CD4-positive, alpha-beta T cell treated with Interleukin-6 at 100 ng/mL for 8 hours (primary cell): Measurements from ENCODE around the gene ITGB1BP2.
"Not testable (repeated sequence)": the region's sequence is repeated elsewhere in the genome, so short reads cannot be mapped to it uniquely, and the experiment has no call there.

Source experiments
- DNase-seq: peaks from one replicate; pipeline ENCODE4 v3.0.0-alpha.2; 2020; ENCODE audit warnings: mixed read lengths, low spot score

Gene ITGB1BP2

DNA sequence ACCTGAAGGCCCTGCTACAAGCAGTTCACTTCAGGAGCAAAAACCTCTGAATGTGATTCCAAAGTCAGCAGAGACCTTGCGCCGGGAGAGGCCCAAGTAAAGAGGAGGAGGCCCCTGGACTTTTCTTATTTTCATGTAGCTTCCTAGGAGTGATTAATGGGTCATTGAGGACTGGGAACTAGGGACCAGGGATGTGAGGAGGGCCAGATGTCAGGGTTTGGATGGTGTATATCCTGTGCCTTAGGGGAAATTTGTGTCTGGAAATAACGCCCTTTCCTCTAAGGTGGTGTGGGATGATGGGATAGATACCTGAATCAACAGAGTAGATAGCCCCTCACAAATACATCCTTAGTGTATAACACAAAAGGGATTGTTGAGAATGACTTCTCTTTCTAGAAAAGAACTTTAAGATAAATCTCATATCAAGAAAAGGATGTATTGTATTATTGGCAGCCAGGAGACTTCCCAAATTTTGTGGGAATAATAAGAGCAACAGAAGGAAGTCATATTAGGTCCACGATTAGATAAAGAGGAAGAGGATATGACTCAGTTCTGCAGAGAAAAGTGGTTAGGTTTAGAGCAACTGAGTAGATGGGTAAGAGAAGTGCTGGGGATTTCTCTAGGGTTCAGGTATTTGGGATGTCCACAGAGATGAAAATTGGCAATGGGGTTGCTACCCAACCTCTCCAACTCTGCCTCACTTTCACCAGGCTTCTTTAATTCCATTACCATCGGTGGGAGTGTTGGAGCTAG lies 1.1 kb downstream of the ITGB1BP2 start:
- no peak for DNase-seq

DNA sequence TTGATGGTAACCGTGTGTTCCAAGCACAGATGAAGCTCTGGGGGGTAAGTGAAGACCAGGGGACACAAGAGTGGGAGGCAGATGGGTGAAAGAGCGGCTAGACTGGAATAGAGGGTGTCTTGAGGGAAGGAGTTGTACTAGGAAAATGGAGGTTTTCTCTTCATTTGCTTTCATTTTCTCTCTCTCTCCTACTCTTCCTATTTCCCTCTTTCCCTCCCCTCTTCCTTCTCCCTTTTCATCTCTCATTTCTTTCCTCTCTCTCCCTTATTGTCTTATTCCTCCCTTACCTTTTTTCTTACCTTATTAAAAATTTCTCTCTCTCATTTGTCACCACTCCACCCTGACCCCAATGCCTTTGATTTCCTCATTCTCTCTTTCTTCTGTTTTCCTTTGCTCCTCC lies 3.0 kb downstream of the ITGB1BP2 start:
- no peak for DNase-seq

DNA sequence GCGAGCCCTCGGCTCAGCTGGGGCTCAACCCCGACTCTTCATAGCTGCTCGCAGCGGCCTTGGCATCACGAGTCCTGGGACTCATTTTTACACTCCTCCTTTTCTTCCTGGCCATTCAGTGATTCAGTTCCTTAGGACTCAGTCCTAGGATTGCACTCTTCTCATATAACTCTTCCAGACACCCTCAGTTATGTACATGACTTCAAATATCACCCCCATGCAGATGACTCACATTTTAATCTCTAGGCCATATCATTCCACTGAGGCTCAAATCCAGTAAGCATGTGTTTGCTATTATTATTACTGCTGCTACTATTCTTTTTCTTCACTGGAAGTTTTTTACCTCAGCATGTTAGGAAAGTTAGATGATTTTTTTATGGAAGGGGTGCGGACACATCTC lies 14.4 kb downstream of the ITGB1BP2 start:
- DNase-seq: no peak

DNA sequence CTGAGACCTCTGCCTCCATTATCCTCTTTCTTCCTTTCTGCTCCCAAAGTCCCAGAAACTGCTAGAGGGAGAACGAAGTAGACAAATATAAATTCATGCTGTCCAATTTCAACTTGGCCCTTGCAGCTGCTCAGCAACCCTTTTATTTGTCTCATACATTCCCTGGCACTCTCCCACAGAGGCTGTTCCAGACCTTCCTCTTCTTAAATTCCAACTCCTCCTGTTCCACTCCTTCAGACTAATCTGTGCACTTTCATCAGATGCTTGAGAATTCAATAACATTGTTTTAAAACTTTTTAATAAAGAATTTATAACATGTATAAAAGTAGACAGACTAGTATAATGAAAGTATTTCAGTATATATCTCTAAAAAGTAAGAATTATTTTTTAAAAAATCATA lies 15.4 kb downstream of the ITGB1BP2 start:
- DNase-seq: not testable (repeated sequence)

DNA sequence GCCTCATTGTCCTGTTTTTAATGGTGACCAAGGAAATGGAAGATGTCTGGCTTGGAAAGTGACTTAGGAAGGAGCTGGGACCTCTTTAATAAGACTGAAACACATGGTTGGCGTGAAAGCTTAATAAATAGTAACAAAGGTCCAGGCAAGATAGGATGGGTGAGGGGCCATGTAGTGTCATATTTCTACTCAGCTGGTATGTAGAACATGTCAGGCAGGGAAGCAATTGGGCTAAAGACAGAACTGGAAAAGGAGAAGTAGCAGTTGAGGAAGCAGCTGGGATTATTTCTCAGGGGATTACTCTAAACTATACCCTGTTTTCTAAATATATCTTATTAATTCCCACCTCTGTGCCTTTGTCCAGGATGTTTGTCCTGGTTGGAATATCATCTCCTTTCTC lies 18.6 kb downstream of the ITGB1BP2 start:
- DNase-seq: no peak

DNA sequence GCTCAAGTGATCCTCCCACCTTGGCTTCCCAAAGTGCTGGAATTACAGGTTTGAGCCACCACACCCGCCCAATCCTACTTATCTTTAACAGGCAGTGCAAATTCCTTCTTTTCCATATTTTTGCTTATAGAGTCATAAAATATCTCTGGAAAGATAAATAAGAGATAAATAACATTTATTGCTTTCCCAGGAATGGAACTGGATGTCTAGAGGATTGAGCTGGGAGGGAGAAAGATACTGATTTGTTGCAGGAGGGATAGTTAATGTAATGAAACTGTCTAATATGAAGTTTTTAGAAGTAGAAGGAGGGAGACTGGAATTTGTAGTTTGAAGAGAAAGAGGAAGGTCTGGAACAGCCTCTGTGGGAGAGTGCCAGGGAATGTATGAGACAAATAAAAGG lies 20.2 kb downstream of the ITGB1BP2 start:
- DNase-seq: no peak

DNA sequence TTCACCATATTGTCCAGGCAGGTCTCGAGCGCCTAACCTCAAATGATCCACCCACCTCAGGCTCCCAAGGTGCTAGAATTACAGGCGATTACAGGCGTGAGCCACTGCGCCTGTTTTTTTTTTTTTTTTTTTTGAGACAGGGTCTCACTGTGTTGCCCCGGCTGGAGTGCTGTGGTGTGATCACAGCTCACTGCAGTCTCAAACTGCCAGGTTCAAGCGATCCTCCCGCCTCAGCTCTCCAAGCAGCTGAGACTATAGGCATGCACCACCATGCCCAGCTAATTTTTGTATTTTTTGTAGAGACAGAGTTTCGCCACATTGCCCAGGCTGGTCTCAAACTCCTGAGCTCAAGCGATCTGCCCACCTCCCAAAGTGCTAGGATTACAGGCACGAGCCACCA lies 22.9 kb downstream of the ITGB1BP2 start:
- DNase-seq: not testable (repeated sequence)

DNA sequence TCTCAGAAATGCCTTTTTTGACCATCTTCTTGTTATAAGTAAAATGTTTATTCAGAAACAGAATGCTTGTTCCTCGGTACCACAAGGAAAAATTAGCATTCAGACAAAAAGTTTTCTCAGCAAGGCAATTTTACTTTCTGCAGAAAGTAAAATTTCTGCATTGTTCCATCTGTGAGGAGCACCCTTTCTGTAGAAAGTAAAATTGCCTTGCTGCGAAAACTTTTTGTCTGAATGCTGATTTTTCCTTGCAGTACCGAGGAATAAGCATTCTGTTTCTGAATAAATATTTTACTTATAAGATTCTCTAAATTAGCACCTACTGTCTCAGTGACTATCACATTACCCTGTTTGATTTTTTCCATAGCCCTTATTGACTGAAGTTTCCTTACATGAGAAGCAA lies 24.8 kb downstream of the ITGB1BP2 start:
- DNase-seq: no peak

DNA sequence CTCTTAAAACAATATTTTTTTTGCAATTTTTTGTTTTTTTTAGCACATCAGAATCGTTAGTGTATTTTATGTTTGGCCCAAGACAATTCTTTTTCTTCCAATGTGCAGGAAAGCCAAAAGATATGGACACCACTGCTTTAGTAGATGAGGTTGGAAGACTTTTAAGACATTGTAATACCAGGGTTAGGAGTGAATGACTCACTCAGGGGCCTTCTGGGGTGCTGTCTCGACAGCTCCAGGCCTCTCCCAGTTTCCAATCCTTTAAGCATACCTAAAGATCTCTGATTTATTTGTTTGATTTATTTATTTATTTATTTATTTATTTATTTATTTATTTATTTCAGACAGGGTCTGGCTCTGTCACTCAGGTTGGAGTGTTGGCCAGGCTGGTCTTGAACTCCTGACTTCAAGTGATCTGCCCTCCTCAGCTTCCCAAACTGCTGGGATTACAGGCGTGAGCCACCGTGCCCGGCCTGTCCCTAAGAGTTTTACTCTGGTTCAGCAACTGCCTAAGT lies 47.7 kb downstream of the ITGB1BP2 start:
- DNase-seq: not testable (repeated sequence)

DNA sequence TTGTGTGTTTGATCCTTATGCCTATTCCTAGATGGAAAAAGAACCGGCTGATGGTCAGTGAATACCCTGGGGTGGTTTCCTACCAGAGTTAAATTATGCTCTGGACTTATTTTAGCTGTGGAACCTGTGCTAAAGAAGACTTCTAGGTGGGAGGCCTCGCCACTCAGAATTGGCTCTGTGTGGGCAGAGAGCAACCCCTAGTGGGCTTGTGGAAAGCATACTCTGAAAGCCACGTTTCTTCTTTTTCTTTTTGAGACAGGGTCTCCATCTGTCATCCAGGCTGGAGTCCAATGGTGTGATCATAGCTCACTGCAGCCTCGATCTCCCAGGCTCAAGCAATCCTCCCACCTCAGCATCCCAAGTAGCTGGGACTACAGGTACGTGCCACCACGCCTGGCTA lies 48.3 kb downstream of the ITGB1BP2 start:
- DNase-seq: not testable (repeated sequence)

DNA sequence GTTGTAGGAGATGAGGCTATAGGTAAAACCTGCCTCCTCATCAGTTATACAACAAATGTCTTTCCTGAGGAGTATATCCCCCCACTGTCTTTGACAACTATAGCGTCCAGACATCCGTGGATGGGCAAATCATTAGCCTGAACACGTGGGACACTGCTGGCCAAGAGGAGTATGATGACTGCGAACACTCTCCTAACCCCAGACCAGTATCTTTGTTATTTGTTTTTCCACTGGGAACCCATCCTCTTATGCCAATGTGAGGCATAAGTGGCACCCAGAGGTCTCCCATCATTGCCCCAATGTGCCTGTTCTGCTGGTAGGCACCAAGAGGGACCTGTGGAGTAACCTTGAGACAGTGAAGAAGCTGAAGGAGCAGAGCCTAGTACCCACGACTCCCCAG lies 50.9 kb downstream of the ITGB1BP2 start:
- DNase-seq: not testable (repeated sequence)
